ENCODE measurements around the gene NAV2. TPM values are rescaled to one million over a fixed set of nuclear protein-coding genes. Genes with fewer than 3 reads are reported as not detected.

NAV2 gene
- total RNA-seq, 1 donor from 2014 or later, result 40.6 TPM

GRCh38 chr11:20046416-20046815 lies 333.8 kb downstream of the NAV2 start:
- DNase-seq (ENCODE audit: extremely low read depth, low read depth, low spot score), result no peak

- DNase-seq (ENCODE audit: extremely low read depth, low read depth, low spot score), result no peak
Measured at GRCh38 chr11:20047006-20047768, 334.6 kb downstream of the NAV2 start.

GRCh38 chr11:20047769-20048154 lies 335.1 kb downstream of the NAV2 start:
- no peak for DNase-seq (ENCODE audit: extremely low read depth, low read depth, low spot score)

- no peak for DNase-seq (ENCODE audit: extremely low read depth, low read depth, low spot score)
Measured at GRCh38 chr11:20048246-20048645, 335.6 kb downstream of the NAV2 start.

GRCh38 chr11:20048707-20049106 lies 336.1 kb downstream of the NAV2 start:
- no peak for DNase-seq (ENCODE audit: extremely low read depth, low read depth, low spot score)

- DNase-seq (ENCODE audit: extremely low read depth, low read depth, low spot score), result no peak
Measured at GRCh38 chr11:20049231-20049630, 336.6 kb downstream of the NAV2 start.

- DNase-seq (ENCODE audit: extremely low read depth, low read depth, low spot score), result no peak
Measured at GRCh38 chr11:20050048-20050447, 337.4 kb downstream of the NAV2 start.

GRCh38 chr11:20050551-20051333 lies 338.1 kb downstream of the NAV2 start:
- no peak for DNase-seq (ENCODE audit: extremely low read depth, low read depth, low spot score)

GRCh38 chr11:20051469-20052399 lies 339.1 kb downstream of the NAV2 start:
- DNase-seq (ENCODE audit: extremely low read depth, low read depth, low spot score), result no peak

- no peak for DNase-seq (ENCODE audit: extremely low read depth, low read depth, low spot score)
Measured at GRCh38 chr11:20053572-20053971, 340.9 kb downstream of the NAV2 start.

- DNase-seq (ENCODE audit: extremely low read depth, low read depth, low spot score), result no peak
Measured at GRCh38 chr11:20054584-20054983, 341.9 kb downstream of the NAV2 start.

- DNase-seq (ENCODE audit: extremely low read depth, low read depth, low spot score), result no peak
Measured at GRCh38 chr11:20055312-20055711, 342.7 kb downstream of the NAV2 start.

GRCh38 chr11:20056109-20056949 lies 343.7 kb downstream of the NAV2 start:
- no peak for DNase-seq (ENCODE audit: extremely low read depth, low read depth, low spot score)

- no peak for DNase-seq (ENCODE audit: extremely low read depth, low read depth, low spot score)
Measured at GRCh38 chr11:20056950-20057943, 344.6 kb downstream of the NAV2 start.

GRCh38 chr11:20058749-20059458 lies 346.3 kb downstream of the NAV2 start:
- DNase-seq (ENCODE audit: extremely low read depth, low read depth, low spot score), result no peak

- DNase-seq (ENCODE audit: extremely low read depth, low read depth, low spot score), result no peak
Measured at GRCh38 chr11:20059587-20060021, 347.0 kb downstream of the NAV2 start.

- DNase-seq (ENCODE audit: extremely low read depth, low read depth, low spot score), result no peak
Measured at GRCh38 chr11:20060181-20060580, 347.5 kb downstream of the NAV2 start.

GRCh38 chr11:20060647-20061205 lies 348.1 kb downstream of the NAV2 start:
- DNase-seq (ENCODE audit: extremely low read depth, low read depth, low spot score), result no peak
